ENCODE results near the gene LMX1B. TPM values are rescaled to one million over a fixed set of nuclear protein-coding genes. Genes with fewer than 3 reads are reported as not detected.
A peak's percentile ranks its signal among the peaks of the same experiment; 100 is the strongest.
"Not testable (repeated sequence)": the region's sequence is repeated elsewhere in the genome, so short reads cannot be mapped to it uniquely, and the experiment has no call there.

Gene LMX1B
- total RNA-seq, 1 experiment from 2014 or later: 12.4 TPM

DNA sequence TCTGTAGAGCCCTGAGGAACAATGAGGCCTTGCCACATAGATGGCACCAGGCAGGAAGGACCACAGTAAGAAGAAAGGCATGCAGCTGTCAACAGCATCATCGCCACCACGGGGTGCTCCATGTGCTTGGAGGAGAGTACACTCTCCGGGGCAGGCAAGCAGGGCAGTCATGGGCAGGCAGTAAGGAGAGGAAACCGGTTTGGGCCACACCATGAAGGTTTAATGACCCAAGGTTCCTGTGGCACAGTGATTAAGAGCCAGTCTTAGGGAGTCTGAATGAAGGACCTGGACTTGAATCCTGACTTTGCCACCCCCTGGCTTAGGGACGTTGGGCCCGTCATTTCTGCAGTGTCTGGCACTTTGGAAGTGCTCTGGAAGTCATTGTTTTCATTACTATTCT is 110.5 kb downstream of the LMX1B start:
- H3K4me3 Mint-ChIP-seq: peak overlapping the region; percentile 76
- ATAC-seq (no peak), DNase-seq (ENCODE audit: low spot score) (no peak)
- H3K4me1 Mint-ChIP-seq: peaks cover 29% of the 10 kb centered on the region
- CTCF ChIA-PET: interaction anchor here (1.9 to 3.5 kb wide), 4 partner anchors 18 to 58 kb away, joined by 7 to 32 read pairs (median 9); no protein-coding TSS in a partner anchor
- H3K36me3 Mint-ChIP-seq: no peaks in the 10 kb centered on the region
- POLR2A ChIA-PET: no interaction called here
- TF ChIP-seq ZNF396 (CRISPR knock-in tag; IDR thresholded peaks at IDR 0.05; ENCODE audit: borderline replicate concordance): no peak
- TF ChIP-seq NFE2L1 (CRISPR knock-in tag; IDR thresholded peaks at IDR 0.05): no peak
- no peak for TF ChIP-seq FOXP1 (CRISPR knock-in tag; IDR thresholded peaks at IDR 0.05; ENCODE audit: borderline replicate concordance)
- TF ChIP-seq TEAD4 (CRISPR knock-in tag; IDR thresholded peaks at IDR 0.05): no peak
- TF ChIP-seq, protein P1, sequence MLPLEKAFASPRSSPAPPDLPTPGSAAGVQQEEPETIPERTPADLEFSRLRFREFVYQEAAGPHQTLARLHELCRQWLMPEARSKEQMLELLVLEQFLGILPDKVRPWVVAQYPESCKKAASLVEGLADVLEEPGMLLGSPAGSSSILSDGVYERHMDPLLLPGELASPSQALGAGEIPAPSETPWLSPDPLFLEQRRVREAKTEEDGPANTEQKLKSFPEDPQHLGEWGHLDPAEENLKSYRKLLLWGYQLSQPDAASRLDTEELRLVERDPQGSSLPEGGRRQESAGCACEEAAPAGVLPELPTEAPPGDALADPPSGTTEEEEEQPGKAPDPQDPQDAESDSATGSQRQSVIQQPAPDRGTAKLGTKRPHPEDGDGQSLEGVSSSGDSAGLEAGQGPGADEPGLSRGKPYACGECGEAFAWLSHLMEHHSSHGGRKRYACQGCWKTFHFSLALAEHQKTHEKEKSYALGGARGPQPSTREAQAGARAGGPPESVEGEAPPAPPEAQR (CRISPR knock-in tag; IDR thresholded peaks at IDR 0.05): no peak
- TF ChIP-seq, protein P2, sequence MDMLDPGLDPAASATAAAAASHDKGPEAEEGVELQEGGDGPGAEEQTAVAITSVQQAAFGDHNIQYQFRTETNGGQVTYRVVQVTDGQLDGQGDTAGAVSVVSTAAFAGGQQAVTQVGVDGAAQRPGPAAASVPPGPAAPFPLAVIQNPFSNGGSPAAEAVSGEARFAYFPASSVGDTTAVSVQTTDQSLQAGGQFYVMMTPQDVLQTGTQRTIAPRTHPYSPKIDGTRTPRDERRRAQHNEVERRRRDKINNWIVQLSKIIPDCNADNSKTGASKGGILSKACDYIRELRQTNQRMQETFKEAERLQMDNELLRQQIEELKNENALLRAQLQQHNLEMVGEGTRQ (CRISPR knock-in tag; IDR thresholded peaks at IDR 0.05): no peak
- TF ChIP-seq, protein P3, sequence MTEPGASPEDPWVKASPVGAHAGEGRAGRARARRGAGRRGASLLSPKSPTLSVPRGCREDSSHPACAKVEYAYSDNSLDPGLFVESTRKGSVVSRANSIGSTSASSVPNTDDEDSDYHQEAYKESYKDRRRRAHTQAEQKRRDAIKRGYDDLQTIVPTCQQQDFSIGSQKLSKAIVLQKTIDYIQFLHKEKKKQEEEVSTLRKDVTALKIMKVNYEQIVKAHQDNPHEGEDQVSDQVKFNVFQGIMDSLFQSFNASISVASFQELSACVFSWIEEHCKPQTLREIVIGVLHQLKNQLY (CRISPR knock-in tag; IDR thresholded peaks at IDR 0.05): no peak
- TF ChIP-seq NFYB (CRISPR knock-in tag; conservative IDR thresholded peaks at IDR 0.05; ENCODE audit: low read depth): no peak
- TF ChIP-seq, protein P4, sequence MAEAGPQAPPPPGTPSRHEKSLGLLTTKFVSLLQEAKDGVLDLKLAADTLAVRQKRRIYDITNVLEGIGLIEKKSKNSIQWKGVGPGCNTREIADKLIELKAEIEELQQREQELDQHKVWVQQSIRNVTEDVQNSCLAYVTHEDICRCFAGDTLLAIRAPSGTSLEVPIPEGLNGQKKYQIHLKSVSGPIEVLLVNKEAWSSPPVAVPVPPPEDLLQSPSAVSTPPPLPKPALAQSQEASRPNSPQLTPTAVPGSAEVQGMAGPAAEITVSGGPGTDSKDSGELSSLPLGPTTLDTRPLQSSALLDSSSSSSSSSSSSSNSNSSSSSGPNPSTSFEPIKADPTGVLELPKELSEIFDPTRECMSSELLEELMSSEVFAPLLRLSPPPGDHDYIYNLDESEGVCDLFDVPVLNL (CRISPR knock-in tag; IDR thresholded peaks at IDR 0.05; ENCODE audit: borderline replicate concordance, low read depth): no peak
- no peak for TF ChIP-seq CREB1 (CRISPR knock-in tag; IDR thresholded peaks at IDR 0.05)
- TF ChIP-seq CREM (CRISPR knock-in tag; IDR thresholded peaks at IDR 0.05): no peak
- no peak for TF ChIP-seq ZNF219 (CRISPR knock-in tag; IDR thresholded peaks at IDR 0.05; ENCODE audit: borderline replicate concordance)
- H3K27ac Mint-ChIP-seq: no peak overlapping the region
- peaks cover 4% of the 10 kb centered on the region for H3K9me3 Mint-ChIP-seq
- H3K27me3 Mint-ChIP-seq (ENCODE audit: low read depth): peaks cover 49% of the 10 kb centered on the region

DNA sequence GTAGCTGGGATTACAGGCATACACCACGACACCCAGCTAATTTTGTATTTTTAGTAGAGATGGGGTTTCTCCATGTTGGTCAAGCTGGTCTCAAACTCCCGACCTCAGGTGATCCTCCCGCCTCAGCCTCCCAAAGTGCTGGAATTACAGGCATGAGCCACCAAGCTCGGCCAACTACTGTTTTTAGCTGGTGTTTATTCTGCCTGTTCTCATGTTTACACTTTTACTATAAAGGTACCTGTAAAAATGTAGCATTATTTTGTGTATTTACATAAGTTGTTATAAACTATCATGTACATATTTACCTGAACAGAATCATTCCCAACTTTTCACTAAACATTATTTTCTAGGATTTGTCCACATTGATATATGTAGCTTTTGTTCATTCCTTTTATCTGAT is 111.8 kb downstream of the LMX1B start:
- H3K27ac Mint-ChIP-seq; H3K9me3 Mint-ChIP-seq; H3K36me3 Mint-ChIP-seq; ATAC-seq; H3K4me3 Mint-ChIP-seq; DNase-seq (ENCODE audit: low spot score); POLR2A ChIA-PET: not testable (repeated sequence)
- CTCF ChIA-PET: interaction anchor here (3.0 to 3.5 kb wide), 2 partner anchors 19 to 23 kb away, joined by 11 to 32 read pairs; no protein-coding TSS in a partner anchor
- Mint-ChIP-seq H3K4me1 (peaks cover 17% of the 10 kb centered on the region), H3K27me3 (ENCODE audit: low read depth) (peaks cover 49% of the 10 kb centered on the region)

DNA sequence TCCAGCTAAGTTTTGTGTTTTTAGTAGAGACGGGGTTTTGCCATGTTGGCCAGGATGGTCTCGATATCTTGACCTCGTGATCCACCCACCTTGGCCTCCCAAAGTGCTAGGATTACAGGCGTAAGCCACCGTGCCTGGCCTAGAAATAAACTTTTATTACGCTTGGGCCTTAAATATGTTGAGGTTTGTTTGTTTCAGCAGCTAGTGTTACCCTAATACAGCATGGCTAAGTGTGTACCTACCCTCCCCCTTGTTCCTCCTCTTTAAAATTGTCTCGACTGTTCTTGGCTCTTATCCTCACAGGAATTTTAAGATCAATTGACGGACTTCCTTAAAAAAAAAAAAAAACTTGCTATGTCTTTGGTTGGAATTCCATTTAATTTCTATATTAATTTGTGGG is 114.5 kb downstream of the LMX1B start:
- H3K36me3 Mint-ChIP-seq; DNase-seq (ENCODE audit: low spot score); H3K27ac Mint-ChIP-seq; H3K4me3 Mint-ChIP-seq; H3K9me3 Mint-ChIP-seq; POLR2A ChIA-PET; H3K4me1 Mint-ChIP-seq; ATAC-seq: not testable (repeated sequence)
- CTCF ChIA-PET: interaction anchor here (1.7 to 2.0 kb wide), 2 partner anchors 23 to 45 kb away, joined by 6 to 7 read pairs; no protein-coding TSS in a partner anchor
- H3K27me3 Mint-ChIP-seq (ENCODE audit: low read depth): peaks cover 35% of the 10 kb centered on the region

DNA sequence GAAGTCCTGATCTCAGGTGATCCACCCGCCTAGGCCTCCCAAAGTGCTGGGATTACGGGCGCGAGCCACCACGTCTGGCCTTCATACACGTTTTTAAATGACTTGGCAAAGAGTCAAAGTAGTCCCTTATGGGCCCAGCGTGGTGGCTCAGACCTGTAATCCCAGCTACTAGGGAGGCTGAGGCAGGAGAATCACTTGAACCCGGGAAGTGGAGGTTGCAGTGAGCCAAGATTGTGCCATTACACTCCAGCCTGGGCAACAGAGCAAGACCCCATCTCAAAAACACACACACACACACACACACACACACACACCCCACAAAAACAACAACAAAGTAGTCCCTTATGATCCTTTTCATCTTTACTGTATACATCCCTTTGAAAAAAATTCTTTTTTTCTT is 116.9 kb downstream of the LMX1B start:
- DNase-seq (ENCODE audit: low spot score); H3K4me3 Mint-ChIP-seq; ATAC-seq; H3K36me3 Mint-ChIP-seq; H3K27ac Mint-ChIP-seq; POLR2A ChIA-PET; H3K4me1 Mint-ChIP-seq: not testable (repeated sequence)
- CTCF ChIA-PET: interaction anchor here (1.7 to 4.6 kb wide), 2 partner anchors 23 to 51 kb away, joined by 6 to 19 read pairs; no protein-coding TSS in a partner anchor
- H3K27me3 Mint-ChIP-seq (ENCODE audit: low read depth): peaks cover 32% of the 10 kb centered on the region
- peaks cover 22% of the 10 kb centered on the region for H3K9me3 Mint-ChIP-seq
- peak; percentile 71; the same call in 1 of the 2 replicates for TF ChIP-seq ZNF121 (CRISPR knock-in tag; IDR thresholded peaks at IDR 0.05)

Data from WTC11 (cell line).